GM12878 (cell line): ENCODE results near the gene CRTC2.
A peak's percentile ranks its signal among the peaks of the same experiment; 100 is the strongest.

Source experiments
- EGR1 ChIP-seq, 2 experiments: IDR thresholded peaks; 1 replicate in 1 of 2; 2 replicates in 1 of 2; pipeline ENCODE4 v1.6.1; 2011 to 2012; ENCODE audit warnings: low read depth in 2 of 2, low read length in 2 of 2, borderline replicate concordance in 1 of 2, mild to moderate bottlenecking in 1 of 2, moderate library complexity in 1 of 2
- ETV6 ChIP-seq, 2 experiments: fragments of 450-650 bp in 1 of 2; IDR thresholded peaks in 1 of 2; conservative IDR thresholded peaks in 1 of 2; 2 replicates each; pipeline ENCODE4 v1.6.1; 2014; ENCODE audit warnings: antibody characterized with exemption in 1 of 2, borderline replicate concordance in 1 of 2, low read depth in 1 of 2, mild to moderate bottlenecking in 1 of 2, moderate library complexity in 1 of 2
- MAX ChIP-seq: IDR thresholded peaks from 2 replicates; pipeline ENCODE4 v1.6.1; 2012; ENCODE audit warnings: low read depth, low read length, improper control_type of control experiment
- NFYB ChIP-seq: IDR thresholded peaks from 2 replicates; pipeline ENCODE4 v1.6.1; 2011; ENCODE audit warnings: low read depth, mild to moderate bottlenecking, low read length, improper control_type of control experiment, moderate library complexity; ENCODE audit not compliant: insufficient read depth

- no peak for TF ChIP-seq NFYB
- TF ChIP-seq EGR1 (IDR thresholded peaks at IDR 0.05; ENCODE audit: borderline replicate concordance in 1 of 2, low read depth in 2 of 2, low read length in 2 of 2): 0 out of 3 replicates have a peak, but pooled peaks of 1 of the 2 experiments have one; percentile 44
- 0 out of 4 replicates have a peak, but pooled peaks of 1 of the 2 experiments have one; percentile 29 for TF ChIP-seq ETV6 (conservative IDR thresholded peaks at IDR 0.05 in 1 of 2, IDR thresholded peaks at IDR 0.05 in 1 of 2; ENCODE audit: borderline replicate concordance in 1 of 2, low read depth in 1 of 2)
- no peak for TF ChIP-seq MAX
Measured at GRCh38 chr1:153990468-153991150, 32.2 kb upstream of the CRTC2 start, which contains the start of gene RPS27.
